Measurements from ENCODE around the gene NAE1. TPM values are rescaled to one million over a fixed set of nuclear protein-coding genes. Genes with fewer than 3 reads are reported as not detected.

The NAE1 gene
- total RNA-seq, 1 donor from 2014 or later, result 114 TPM

DNA sequence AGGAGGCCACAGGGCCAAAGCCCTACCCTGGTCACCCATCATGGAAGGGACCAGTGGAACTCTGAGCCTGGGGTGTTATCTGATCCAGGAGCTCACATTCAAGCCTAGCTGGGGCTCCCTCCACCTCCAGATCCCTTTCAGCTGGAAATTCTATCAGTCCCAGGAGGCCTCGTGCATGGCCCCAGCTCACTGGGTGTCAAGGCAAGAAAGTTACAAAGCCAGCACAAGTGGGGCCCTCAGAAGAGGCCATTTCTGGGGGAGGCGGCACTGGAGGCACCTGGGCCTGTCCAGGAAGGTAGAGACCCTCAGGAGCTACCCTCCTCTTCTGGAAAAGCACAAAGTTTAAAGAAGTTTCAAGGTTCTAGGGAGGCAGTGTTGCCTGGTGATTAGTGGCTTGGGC lies 18.2 kb upstream of the NAE1 start:
- DNase-seq (ENCODE audit: low spot score, unreplicated experiment), result no peak
- H3K36me3 Mint-ChIP-seq (ENCODE audit: insufficient read depth), result no peaks in the 10 kb centered on the region

DNA sequence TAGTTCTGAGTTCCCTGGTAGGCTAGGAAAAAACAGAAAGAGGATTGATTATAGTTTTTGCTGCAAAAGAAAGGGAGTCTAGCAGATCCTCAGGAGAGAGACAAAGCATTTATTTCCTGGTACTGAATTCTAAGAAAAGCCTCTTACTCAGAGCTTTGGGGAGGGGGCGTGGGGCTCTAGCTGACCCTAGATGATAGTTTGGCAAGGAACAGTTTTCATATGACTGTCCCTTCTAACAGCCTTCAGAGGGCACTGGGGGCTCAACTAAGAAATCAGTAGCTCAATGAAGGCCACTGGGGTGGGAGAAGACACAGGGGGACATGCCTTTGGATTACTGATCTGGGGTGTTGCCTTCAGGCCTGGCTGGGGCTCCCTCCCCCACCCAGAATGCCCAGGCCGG lies 17.4 kb upstream of the NAE1 start:
- H3K27me3 Mint-ChIP-seq, result peaks cover 57% of the 10 kb centered on the region
- no peaks in the 10 kb centered on the region for H3K36me3 Mint-ChIP-seq (ENCODE audit: insufficient read depth)
- H3K9me3 Mint-ChIP-seq (ENCODE audit: low read depth), result no peaks in the 10 kb centered on the region
- H3K4me3 Mint-ChIP-seq (ENCODE audit: low read depth), result no peak overlapping the region
- no peak for DNase-seq (ENCODE audit: low spot score, unreplicated experiment)
- H3K4me1 Mint-ChIP-seq (ENCODE audit: low read depth), result peaks cover 3% of the 10 kb centered on the region
- TF ChIP-seq, protein P1, sequence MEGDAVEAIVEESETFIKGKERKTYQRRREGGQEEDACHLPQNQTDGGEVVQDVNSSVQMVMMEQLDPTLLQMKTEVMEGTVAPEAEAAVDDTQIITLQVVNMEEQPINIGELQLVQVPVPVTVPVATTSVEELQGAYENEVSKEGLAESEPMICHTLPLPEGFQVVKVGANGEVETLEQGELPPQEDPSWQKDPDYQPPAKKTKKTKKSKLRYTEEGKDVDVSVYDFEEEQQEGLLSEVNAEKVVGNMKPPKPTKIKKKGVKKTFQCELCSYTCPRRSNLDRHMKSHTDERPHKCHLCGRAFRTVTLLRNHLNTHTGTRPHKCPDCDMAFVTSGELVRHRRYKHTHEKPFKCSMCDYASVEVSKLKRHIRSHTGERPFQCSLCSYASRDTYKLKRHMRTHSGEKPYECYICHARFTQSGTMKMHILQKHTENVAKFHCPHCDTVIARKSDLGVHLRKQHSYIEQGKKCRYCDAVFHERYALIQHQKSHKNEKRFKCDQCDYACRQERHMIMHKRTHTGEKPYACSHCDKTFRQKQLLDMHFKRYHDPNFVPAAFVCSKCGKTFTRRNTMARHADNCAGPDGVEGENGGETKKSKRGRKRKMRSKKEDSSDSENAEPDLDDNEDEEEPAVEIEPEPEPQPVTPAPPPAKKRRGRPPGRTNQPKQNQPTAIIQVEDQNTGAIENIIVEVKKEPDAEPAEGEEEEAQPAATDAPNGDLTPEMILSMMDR (IDR thresholded peaks at IDR 0.05; ENCODE audit: unreplicated experiment), result no peak
- no peak overlapping the region for H3K27ac Mint-ChIP-seq

More for the DNA sequence above, 18.2 kb upstream of the NAE1 start:
- Mint-ChIP-seq H3K9me3 (ENCODE audit: low read depth) (no peaks in the 10 kb centered on the region), H3K27ac (no peak overlapping the region), H3K4me3 (ENCODE audit: low read depth) (no peak overlapping the region), H3K4me1 (ENCODE audit: low read depth) (peaks cover under 1% of the 10 kb centered on the region), H3K27me3 (peaks cover 50% of the 10 kb centered on the region)
- TF ChIP-seq, protein P1 (IDR thresholded peaks at IDR 0.05; ENCODE audit: unreplicated experiment), result no peak

DNA sequence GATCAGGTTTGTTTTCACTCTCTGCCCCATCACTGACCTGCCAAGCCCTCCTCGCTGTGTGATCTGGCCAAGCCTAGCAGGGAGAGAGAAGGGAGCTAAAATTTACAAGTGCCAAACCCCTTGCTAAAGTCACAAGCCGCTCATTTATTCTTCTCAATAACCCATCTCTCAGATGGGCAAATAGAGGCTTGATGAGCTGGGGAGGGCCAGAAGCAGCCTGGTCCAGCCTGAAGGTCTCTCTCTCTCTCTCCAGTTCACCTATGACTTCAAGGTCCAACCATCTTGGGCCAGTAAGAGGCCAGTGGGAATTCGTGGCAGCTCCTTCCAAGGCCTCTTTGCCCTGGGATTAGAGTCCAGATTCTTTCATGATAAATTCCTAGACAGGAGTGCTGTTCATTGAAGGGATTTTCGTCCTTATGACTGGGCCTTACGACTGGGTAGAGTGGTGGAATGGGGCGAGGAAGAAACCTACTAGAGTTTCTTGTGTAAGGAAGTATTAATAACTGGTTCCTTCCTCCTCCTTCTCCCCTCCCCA lies 16.8 kb upstream of the NAE1 start:
- Mint-ChIP-seq H3K4me3 (ENCODE audit: low read depth) (no peak overlapping the region), H3K9me3 (ENCODE audit: low read depth) (no peaks in the 10 kb centered on the region), H3K27ac (no peak overlapping the region), H3K27me3 (peaks cover 62% of the 10 kb centered on the region), H3K36me3 (ENCODE audit: insufficient read depth) (no peaks in the 10 kb centered on the region), H3K4me1 (ENCODE audit: low read depth) (peaks cover 3% of the 10 kb centered on the region)
- TF ChIP-seq, protein P1 (IDR thresholded peaks at IDR 0.05; ENCODE audit: unreplicated experiment), result no peak
- no peak for DNase-seq (ENCODE audit: low spot score, unreplicated experiment)

DNA sequence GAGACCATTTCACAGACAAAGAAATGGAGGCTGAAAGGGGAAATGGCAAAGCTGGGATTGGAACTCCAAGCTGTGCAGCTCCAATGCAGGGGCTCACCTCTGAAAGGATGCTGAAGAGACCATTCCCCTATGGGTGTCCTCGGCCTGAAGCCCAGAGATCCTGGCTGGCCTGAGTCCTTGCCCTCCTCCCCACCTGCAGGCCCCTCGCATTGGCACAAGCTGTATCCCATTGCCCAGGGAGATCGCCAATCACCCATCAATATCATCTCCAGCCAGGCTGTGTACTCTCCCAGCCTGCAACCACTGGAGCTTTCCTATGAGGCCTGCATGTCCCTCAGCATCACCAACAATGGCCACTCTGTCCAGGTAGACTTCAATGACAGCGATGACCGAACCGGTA lies 16.1 kb upstream of the NAE1 start:
- no peak for DNase-seq (ENCODE audit: low spot score, unreplicated experiment)
- TF ChIP-seq, protein P1 (IDR thresholded peaks at IDR 0.05; ENCODE audit: unreplicated experiment), result no peak
- Mint-ChIP-seq H3K4me3 (ENCODE audit: low read depth) (no peak overlapping the region), H3K27me3 (peaks cover 66% of the 10 kb centered on the region), H3K9me3 (ENCODE audit: low read depth) (no peaks in the 10 kb centered on the region), H3K27ac (no peak overlapping the region), H3K36me3 (ENCODE audit: insufficient read depth) (no peaks in the 10 kb centered on the region), H3K4me1 (ENCODE audit: low read depth) (peaks cover 3% of the 10 kb centered on the region)

DNA sequence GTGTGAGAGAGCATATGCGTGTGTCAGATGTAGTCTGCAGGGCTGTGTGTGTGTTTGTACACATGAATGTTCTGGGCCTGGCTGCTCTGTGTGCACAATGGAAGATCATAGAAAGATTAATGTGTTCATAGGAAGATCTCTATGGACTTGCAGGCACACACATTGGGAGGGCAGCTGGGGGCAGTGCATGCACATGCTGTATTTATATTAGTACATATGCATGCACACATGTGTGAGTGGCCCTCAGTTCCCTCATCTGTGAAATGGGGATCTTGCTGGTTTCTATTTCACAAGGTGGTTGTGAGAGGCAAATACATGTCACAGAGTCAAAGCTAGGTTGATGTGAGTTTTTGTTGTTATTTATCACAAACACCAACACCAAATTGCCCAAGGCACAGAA lies 15.5 kb upstream of the NAE1 start:
- H3K9me3 Mint-ChIP-seq (ENCODE audit: low read depth), result no peaks in the 10 kb centered on the region
- TF ChIP-seq, protein P1 (IDR thresholded peaks at IDR 0.05; ENCODE audit: unreplicated experiment), result no peak
- DNase-seq (ENCODE audit: low spot score, unreplicated experiment), result no peak
- peaks cover 3% of the 10 kb centered on the region for H3K4me1 Mint-ChIP-seq (ENCODE audit: low read depth)
- peaks cover 67% of the 10 kb centered on the region for H3K27me3 Mint-ChIP-seq
- H3K4me3 Mint-ChIP-seq (ENCODE audit: low read depth), result no peak overlapping the region
- H3K27ac Mint-ChIP-seq, result no peak overlapping the region
- H3K36me3 Mint-ChIP-seq (ENCODE audit: insufficient read depth), result no peaks in the 10 kb centered on the region
